Fibroblast of mammary gland (primary cell): ENCODE results near the gene GABRB2.

Source experiments
- DNase-seq: peaks from one replicate; pipeline ENCODE4 v3.0.0-alpha.2; 2010; ENCODE audit warnings: low read depth
- H3K4me3 ChIP-seq: 2 replicates; pipeline ENCODE4 v1.5.1; 2011; ENCODE audit warnings: low read depth, mild to moderate bottlenecking, low read length, moderate library complexity; ENCODE audit not compliant: control insufficient read depth
- CTCF ChIP-seq: conservative IDR thresholded peaks from 2 replicates; pipeline ENCODE4 v1.5.1; 2011; ENCODE audit warnings: low read depth, low read length, inconsistent platforms; ENCODE audit not compliant: control insufficient read depth, insufficient read depth

The GABRB2 gene

DNA sequence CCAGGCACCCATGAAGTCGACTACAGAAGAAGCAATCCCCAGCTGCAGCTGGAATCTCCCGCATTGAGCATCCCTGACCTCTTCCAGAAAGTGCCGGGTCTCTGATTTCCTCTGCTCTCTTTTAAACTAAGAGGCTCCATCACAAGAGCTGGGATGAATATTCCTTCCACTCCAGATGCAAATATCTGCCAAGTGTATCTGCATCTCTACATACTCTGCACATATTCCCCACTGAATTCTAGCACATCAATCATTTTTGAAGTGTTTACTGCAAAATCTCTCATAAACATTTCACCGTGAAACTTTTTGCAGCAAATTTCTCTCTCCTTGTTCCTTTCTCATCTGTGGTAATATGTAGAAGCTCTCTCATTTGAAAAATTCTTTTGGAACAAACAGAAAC, 161.5 kb downstream of the GABRB2 start:
- DNase-seq = no peak
- TF ChIP-seq CTCF = no peak
- H3K4me3 ChIP-seq = no peak overlapping the region

DNA sequence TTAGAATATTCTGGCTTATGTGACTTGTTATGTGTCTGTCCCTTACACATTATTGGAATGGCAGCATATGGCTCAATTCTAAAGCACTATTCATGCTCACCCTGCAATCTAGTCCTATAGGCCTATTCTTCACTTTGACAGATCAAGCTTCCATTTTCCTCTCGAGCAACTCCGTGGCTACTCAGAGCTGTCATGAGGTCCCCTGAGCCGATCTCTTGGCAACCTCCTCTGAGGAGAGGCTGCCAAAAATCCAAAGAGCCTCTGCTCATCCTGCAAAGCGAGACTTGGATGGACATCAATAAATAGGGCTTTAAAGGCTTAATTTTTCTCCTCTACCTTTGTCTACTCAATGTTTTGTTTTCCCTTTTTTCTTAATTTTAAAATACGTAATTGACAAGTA, 163.8 kb downstream of the GABRB2 start:
- no peak for TF ChIP-seq CTCF
- no peak for DNase-seq
- no peak overlapping the region for H3K4me3 ChIP-seq

GRCh38 chr5:161380486-161380885, 166.0 kb downstream of the GABRB2 start:
- no peak for TF ChIP-seq CTCF
- DNase-seq = no peak
- no peak overlapping the region for H3K4me3 ChIP-seq

GRCh38 chr5:161378701-161379100, 167.8 kb downstream of the GABRB2 start:
- TF ChIP-seq CTCF = no peak
- no peak overlapping the region for H3K4me3 ChIP-seq
- DNase-seq = no peak

- TF ChIP-seq CTCF = no peak
- DNase-seq = no peak
- no peak overlapping the region for H3K4me3 ChIP-seq
Measured at GRCh38 chr5:161376034-161376433, 170.5 kb downstream of the GABRB2 start.

DNA sequence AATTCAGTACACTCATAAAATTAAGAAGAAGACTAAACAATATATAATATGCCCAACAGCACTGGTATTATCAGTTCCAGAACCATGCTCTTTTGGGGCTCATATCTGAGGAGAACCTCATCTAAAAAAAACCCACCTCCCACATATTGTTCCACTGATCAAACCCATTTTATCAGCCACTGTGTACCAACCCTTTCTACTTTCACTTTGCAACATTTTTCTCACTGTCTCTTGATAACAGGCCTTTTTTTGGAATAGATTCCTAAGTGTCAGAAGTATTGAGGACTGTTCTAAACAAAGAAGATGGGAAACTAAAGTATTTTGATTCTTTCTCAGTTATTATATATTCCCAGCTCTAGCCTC, 173.2 kb downstream of the GABRB2 start:
- H3K4me3 ChIP-seq = no peak overlapping the region
- DNase-seq = no peak
- no peak for TF ChIP-seq CTCF

DNA sequence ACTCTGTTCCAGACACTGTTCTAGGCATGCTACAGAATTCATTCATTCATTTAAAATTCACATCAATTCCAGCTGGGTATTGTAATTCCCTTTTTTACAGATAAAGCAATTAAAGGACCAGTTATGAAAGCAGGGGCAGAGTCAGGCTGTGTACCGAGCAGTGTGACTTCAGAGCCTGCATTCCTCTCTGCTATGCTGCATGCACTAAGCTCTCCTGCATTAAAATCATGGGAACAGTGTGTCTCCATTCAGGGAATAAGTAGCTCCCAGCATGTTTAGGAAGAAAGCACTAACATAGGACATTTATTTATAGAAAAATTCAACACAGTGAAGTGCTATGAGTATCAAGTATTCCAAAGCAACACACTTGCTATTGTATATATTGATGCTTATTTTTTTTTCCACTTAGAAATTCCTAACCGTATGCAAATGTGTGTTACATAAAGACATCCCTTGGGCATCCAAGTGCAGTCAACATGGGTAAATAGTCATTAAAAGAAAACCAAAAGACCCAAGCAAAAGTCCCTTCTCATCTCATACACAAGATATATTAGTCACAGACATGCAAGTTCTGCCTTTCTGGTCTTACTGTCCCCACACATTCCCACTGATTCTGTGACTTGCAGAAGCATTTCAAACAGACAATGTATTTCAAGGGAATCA, 173.7 kb downstream of the GABRB2 start:
- DNase-seq = no peak
- H3K4me3 ChIP-seq = no peak overlapping the region
- TF ChIP-seq CTCF = no peak
